Osteoblast (primary cell): Measurements from ENCODE around the gene HCAR2. TPM values are rescaled to one million over a fixed set of nuclear protein-coding genes. Genes with fewer than 3 reads are reported as not detected.
"Not testable (repeated sequence)": the region's sequence is repeated elsewhere in the genome, so short reads cannot be mapped to it uniquely, and the experiment has no call there.

Experiments
- DNase-seq: peaks from one replicate; pipeline ENCODE4 v3.0.0; 2011; ENCODE audit warnings: low spot score, mixed read lengths; ENCODE audit not compliant: insufficient read length; ENCODE audit errors: missing footprints
- H2AFZ ChIP-seq: 2 replicates; pipeline ENCODE4 v1.6.0; 2011; ENCODE audit warnings: mild to moderate bottlenecking, low read length
- H3K27ac ChIP-seq: 2 replicates; pipeline ENCODE4 v1.5.1; 2011; ENCODE audit warnings: mild to moderate bottlenecking, low read depth, low read length, moderate library complexity
- H3K27me3 ChIP-seq: 2 replicates; pipeline ENCODE4 v1.6.0; 2012; ENCODE audit warnings: mild to moderate bottlenecking, control low read depth, inconsistent platforms, low read length, moderate library complexity; ENCODE audit not compliant: insufficient read depth
- H3K36me3 ChIP-seq: 2 replicates; pipeline ENCODE4 v1.5.1; 2011; ENCODE audit warnings: mild to moderate bottlenecking, low read length, control low read depth, moderate library complexity; ENCODE audit not compliant: insufficient read depth
- H3K4me1 ChIP-seq: 2 replicates; pipeline ENCODE4 v1.5.1; 2011; ENCODE audit warnings: mild to moderate bottlenecking, low read length, control low read depth, moderate library complexity; ENCODE audit not compliant: insufficient read depth
- H3K4me2 ChIP-seq: 2 replicates; pipeline ENCODE4 v1.6.0; 2011; ENCODE audit warnings: mild to moderate bottlenecking, low read length; ENCODE audit not compliant: insufficient read depth
- H3K4me3 ChIP-seq: fragments of 200-600 bp; sonication (generic); 3 replicates; pipeline ENCODE4 v1.5.1; 2012; ENCODE audit warnings: mild to moderate bottlenecking, low read length, inconsistent platforms; ENCODE audit not compliant: insufficient read depth
- H3K79me2 ChIP-seq: 2 replicates; pipeline ENCODE4 v1.6.0; 2012; ENCODE audit warnings: mild to moderate bottlenecking, low read length, control low read depth, inconsistent platforms; ENCODE audit not compliant: insufficient read depth
- H3K9me3 ChIP-seq: 2 replicates; pipeline ENCODE4 v1.5.1; 2011; ENCODE audit warnings: low read depth, low read length, control low read depth
- H4K20me1 ChIP-seq: 2 replicates; pipeline ENCODE4 v1.6.0; 2012; ENCODE audit warnings: mild to moderate bottlenecking, low read length, control low read depth; ENCODE audit not compliant: insufficient read depth
- total RNA-seq: library from RNA; depleted of rRNA; stranded (reverse); fragments of >200 nt; gene quantifications from 2 replicates; pipeline ENCODE4 v1.2.3, GENCODE V29; 2012
- TF ChIP-seq, protein P1 (sequence below): IDR thresholded peaks from 2 replicates; pipeline ENCODE4 v1.5.1; 2011; ENCODE audit warnings: mild to moderate bottlenecking, low read depth, low read length, moderate library complexity; ENCODE audit errors: extremely low read depth

HCAR2 gene
- total RNA-seq, 1 donor = not detected

DNA sequence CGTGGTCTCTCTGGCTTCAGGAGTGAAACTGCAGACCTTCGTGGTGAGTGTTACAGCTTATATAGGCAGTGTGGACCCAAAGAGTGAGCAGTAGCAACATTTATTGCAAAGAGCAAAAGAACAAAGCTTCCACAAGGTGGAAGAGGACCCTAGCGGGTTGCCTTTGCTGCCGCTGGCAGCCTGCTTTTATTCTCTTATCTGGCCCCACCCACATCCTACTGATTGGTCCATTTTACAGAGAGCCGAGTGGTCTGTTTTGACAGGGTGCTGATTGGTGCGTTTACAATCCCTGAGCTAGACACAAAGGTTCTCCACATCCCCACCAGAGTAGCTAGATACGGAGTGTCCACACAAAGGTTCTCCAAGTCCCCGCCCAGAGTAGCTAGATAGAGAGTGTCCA, 27.1 kb downstream of the HCAR2 start:
- H3K9me3 ChIP-seq, H3K27me3 ChIP-seq, DNase-seq, H3K79me2 ChIP-seq, H3K4me3 ChIP-seq, H3K36me3 ChIP-seq, H3K4me2 ChIP-seq, H3K27ac ChIP-seq, H4K20me1 ChIP-seq, H2AFZ ChIP-seq: not testable (repeated sequence)
- peaks cover 21% of the 10 kb centered on the region for H3K4me1 ChIP-seq

DNA sequence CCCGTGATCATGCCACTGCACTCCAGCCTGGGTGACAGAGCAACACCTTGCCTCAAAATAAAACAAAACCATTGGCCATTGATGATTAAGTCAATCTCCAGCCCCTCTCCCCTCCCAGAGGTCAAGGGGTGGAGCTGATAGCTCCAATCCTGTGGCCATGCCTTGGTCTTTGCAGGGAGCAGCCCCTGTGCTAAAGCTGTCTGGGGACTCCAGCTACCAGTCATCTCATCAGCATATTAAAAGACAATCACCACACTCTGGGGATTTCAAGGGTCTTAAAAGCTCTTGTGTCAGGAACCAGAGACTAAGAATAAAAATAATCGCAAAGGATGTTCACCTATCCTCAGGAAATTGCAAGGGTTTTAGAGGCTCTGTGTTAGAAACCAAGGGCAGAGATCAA, 30.6 kb downstream of the HCAR2 start:
- H3K4me2 ChIP-seq = no peak overlapping the region
- TF ChIP-seq, protein P1, sequence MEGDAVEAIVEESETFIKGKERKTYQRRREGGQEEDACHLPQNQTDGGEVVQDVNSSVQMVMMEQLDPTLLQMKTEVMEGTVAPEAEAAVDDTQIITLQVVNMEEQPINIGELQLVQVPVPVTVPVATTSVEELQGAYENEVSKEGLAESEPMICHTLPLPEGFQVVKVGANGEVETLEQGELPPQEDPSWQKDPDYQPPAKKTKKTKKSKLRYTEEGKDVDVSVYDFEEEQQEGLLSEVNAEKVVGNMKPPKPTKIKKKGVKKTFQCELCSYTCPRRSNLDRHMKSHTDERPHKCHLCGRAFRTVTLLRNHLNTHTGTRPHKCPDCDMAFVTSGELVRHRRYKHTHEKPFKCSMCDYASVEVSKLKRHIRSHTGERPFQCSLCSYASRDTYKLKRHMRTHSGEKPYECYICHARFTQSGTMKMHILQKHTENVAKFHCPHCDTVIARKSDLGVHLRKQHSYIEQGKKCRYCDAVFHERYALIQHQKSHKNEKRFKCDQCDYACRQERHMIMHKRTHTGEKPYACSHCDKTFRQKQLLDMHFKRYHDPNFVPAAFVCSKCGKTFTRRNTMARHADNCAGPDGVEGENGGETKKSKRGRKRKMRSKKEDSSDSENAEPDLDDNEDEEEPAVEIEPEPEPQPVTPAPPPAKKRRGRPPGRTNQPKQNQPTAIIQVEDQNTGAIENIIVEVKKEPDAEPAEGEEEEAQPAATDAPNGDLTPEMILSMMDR = no peak
- DNase-seq = no peak

DNA sequence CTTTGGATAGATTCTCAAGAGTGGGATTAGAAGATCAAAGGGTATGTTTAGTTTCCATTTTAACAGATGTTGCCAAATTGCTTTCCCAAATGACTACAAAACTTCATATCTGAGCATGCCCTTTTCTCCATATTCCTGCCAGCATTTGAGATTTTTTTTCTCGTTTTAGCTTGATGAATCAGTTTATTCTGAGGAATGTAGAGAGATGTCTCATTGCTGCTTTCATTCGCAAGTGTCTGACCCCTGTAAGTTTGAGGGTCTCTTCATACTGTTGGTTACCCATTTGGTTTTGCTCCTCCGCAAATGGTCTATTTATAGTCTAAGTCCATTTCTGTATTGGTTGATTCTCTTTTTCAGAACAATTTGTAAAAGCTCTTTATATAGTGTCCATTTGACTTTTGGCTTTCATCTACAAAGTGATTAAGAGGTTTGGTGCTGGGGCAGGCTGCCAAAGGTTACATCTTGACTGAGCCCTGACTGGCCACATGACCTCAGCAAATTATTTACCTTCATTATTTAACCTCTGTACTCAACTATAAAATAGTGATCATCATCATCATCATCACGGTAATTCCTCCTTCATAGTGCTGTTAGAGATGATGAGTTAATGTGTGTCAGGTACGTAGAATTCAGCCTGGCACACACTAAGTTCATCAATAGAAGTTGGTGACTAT, 33.6 kb downstream of the HCAR2 start:
- Histone ChIP-seq H2AFZ (no peak overlapping the region), H3K4me1 (peaks cover 15% of the 10 kb centered on the region), H3K36me3 (no peaks in the 10 kb centered on the region), H3K27me3 (no peaks in the 10 kb centered on the region), H4K20me1 (no peaks in the 10 kb centered on the region), H3K4me3 (peak overlapping the region; percentile 19), H3K9me3 (no peaks in the 10 kb centered on the region), H3K4me2 (peak overlapping the region; percentile 76), H3K79me2 (no peaks in the 10 kb centered on the region), H3K27ac (peak overlapping the region; percentile 69)
- TF ChIP-seq, protein P1 = no peak
- peak; percentile 90 for DNase-seq

More for the DNA sequence above, 30.6 kb downstream of the HCAR2 start:
- Histone ChIP-seq H3K36me3 (no peaks in the 10 kb centered on the region), H3K4me1 (peaks cover 15% of the 10 kb centered on the region), H3K4me3 (no peak overlapping the region), H3K27ac (no peak overlapping the region), H3K9me3 (no peaks in the 10 kb centered on the region), H3K79me2 (no peaks in the 10 kb centered on the region), H4K20me1 (no peaks in the 10 kb centered on the region), H3K27me3 (no peaks in the 10 kb centered on the region), H2AFZ (no peak overlapping the region)

DNA sequence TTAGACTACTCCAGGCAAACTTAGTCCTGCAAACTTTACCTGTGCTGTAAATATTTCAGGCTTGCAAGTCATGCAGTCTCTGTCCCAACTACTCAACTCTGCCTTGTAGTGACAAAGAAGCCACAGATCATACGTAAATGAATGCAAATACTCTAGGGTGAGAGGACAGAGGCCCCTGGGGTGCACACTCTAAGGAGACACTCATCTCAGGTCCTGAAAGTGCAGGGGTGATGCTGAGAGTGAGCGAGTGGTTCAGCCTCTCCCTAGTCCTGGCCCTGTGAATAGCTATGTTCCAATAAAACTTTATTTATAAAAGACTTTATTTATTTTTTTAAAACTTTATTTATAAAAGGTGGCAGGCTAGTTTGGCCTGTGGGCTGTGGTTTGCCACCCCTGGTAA, 34.9 kb downstream of the HCAR2 start:
- H2AFZ ChIP-seq = no peak overlapping the region
- TF ChIP-seq, protein P1 = no peak
- no peak overlapping the region for H3K4me2 ChIP-seq
- H3K79me2 ChIP-seq = no peaks in the 10 kb centered on the region
- H3K9me3 ChIP-seq = no peaks in the 10 kb centered on the region
- H3K27ac ChIP-seq = no peak overlapping the region
- no peak overlapping the region for H3K4me3 ChIP-seq
- no peak for DNase-seq
- H3K27me3 ChIP-seq = no peaks in the 10 kb centered on the region
- no peaks in the 10 kb centered on the region for H4K20me1 ChIP-seq
- peaks cover 12% of the 10 kb centered on the region for H3K4me1 ChIP-seq
- no peaks in the 10 kb centered on the region for H3K36me3 ChIP-seq
